ENCODE data around the gene TAS2R20. TPM values are rescaled to one million over a fixed set of nuclear protein-coding genes. Genes with fewer than 3 reads are reported as not detected.
A peak's percentile ranks its signal among the peaks of the same experiment; 100 is the strongest.

The TAS2R20 gene
- total and polyA plus RNA-seq, 2 of the 13 experiments (the other 11 are each of a cell fraction or from before 2014, with no cell fraction given) = 0.54 to 2.9 TPM

- TF ChIP-seq TFE3 (CRISPR knock-in tag; IDR thresholded peaks at IDR 0.05) = peak; percentile 64; the same call in 1 of the 2 replicates
- TF ChIP-seq E2F1 (CRISPR knock-in tag; IDR thresholded peaks at IDR 0.05) = no peak
- TF ChIP-seq ZNF224 (CRISPR knock-in tag; IDR thresholded peaks at IDR 0.05) = no peak
- TF ChIP-seq SKIL (CRISPR knock-in tag; IDR thresholded peaks at IDR 0.05; ENCODE audit: borderline replicate concordance) = peak; percentile 34; the same call in 1 of the 2 replicates
- TF ChIP-seq MYPOP (CRISPR knock-in tag; IDR thresholded peaks at IDR 0.05) = no peak
- TF ChIP-seq TARDBP (CRISPR knock-in tag; IDR thresholded peaks at IDR 0.05) = peak; percentile 78
- TF ChIP-seq ZNF580 (CRISPR knock-in tag; IDR thresholded peaks at IDR 0.05; ENCODE audit: borderline replicate concordance, low read depth) = no peak
- TF ChIP-seq GATAD2A (CRISPR knock-in tag; IDR thresholded peaks at IDR 0.05) = peak; percentile 89
- TF ChIP-seq CBX2 (IDR thresholded peaks at IDR 0.05; ENCODE audit: low read depth, low read length) = no peak
- TF ChIP-seq CBX2 (CRISPR knock-in tag; IDR thresholded peaks at IDR 0.05; ENCODE audit: low read depth) = no peak
- TF ChIP-seq PHF21A (CRISPR knock-in tag; IDR thresholded peaks at IDR 0.05) = peak; percentile 91
- peak; percentile 40; the same call in 1 of the 2 replicates for TF ChIP-seq ZNF558 (CRISPR knock-in tag; IDR thresholded peaks at IDR 0.05; ENCODE audit: borderline replicate concordance)
- TF ChIP-seq ZNF160 (CRISPR knock-in tag; IDR thresholded peaks at IDR 0.05) = no peak
- no peak for TF ChIP-seq SRSF9 (IDR thresholded peaks at IDR 0.05; ENCODE audit: borderline replicate concordance, insufficient read depth, low read depth, low read length, poor library complexity, severe bottlenecking)
- no peak for TF ChIP-seq MTA3 (CRISPR knock-in tag; IDR thresholded peaks at IDR 0.05)
- no peak for TF ChIP-seq U2AF1 (optimal IDR thresholded peaks at IDR 0.05; ENCODE audit: low read depth, low read length)
- TF ChIP-seq ZNF781 (CRISPR knock-in tag; IDR thresholded peaks at IDR 0.05; ENCODE audit: borderline replicate concordance, not compliant biosample characterization) = no peak
Measured at GRCh38 chr12:11015775-11016430, 17.8 kb upstream of the TAS2R20 start (continued).

Measured in HepG2 (cell line).